PFSK-1 (cell line): ENCODE results near the gene INSR.
A peak's percentile ranks its signal among the peaks of the same experiment; 100 is the strongest.

Experiments used
- FOXP2 ChIP-seq: optimal IDR thresholded peaks from 2 replicates; pipeline ENCODE3; 2011; ENCODE audit warnings: borderline replicate concordance, control low read depth, inconsistent platforms; ENCODE audit not compliant: insufficient read depth; ENCODE audit errors: extremely low read length, extremely low read depth
- POLR2AphosphoS5 ChIP-seq: IDR thresholded peaks from 2 replicates; pipeline ENCODE4 v1.6.1; 2012; ENCODE audit warnings: low read depth, mild to moderate bottlenecking, control low read depth, low read length, moderate library complexity
- SIN3A ChIP-seq: IDR thresholded peaks from 2 replicates; pipeline ENCODE4 v1.6.1; 2012; ENCODE audit warnings: mild to moderate bottlenecking, low read length, moderate library complexity, borderline replicate concordance; ENCODE audit not compliant: insufficient read depth
- TAF1 ChIP-seq: IDR thresholded peaks from 2 replicates; pipeline ENCODE4 v1.6.1; 2012; ENCODE audit warnings: low read length, control low read depth, borderline replicate concordance; ENCODE audit not compliant: insufficient read depth
- TF ChIP-seq, protein P1 (sequence below), 2 experiments: IDR thresholded peaks; 2 replicates each; pipeline versions ENCODE4 v1.6.1 to v1.8.0; 2011 to 2012; ENCODE audit warnings: low read depth in 2 of 2, low read length in 2 of 2, control low read depth in 1 of 2, inconsistent platforms in 1 of 2, mild to moderate bottlenecking in 1 of 2, moderate library complexity in 1 of 2; ENCODE audit not compliant: insufficient read depth in 1 of 2

Gene INSR

DNA sequence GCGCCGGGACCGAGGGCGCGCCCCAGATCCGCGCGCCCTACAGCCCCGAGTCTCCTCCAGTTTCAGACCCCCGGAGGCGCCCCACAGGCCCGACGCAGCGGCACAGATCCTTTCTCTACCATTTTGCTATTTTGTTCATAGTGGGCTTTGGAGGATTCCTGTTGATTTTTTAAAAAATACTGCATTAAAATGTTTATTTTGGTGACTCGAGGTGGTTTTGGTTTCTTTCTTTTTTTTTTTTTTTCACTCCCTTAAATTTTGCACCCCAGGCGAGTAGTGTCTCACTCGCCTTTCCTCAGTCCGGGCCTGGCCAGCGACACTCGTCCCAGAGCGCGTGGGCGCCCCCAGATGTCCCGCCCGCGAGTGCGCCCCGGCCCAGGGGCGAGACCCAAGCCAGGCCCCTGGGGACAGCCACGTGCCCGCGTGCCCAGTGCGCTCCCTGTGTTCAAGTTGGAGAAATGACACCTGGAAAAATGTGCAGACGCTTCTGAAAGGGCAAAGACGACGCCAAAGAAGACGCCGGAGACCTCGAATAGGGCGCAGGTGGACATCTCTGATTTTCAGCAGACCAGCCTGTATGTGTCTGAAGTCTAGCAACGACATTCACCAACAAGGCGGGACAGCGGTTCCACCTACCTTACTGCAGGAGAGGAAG is 471 bp upstream of the INSR start:
- TF ChIP-seq TAF1: no peak
- peak; percentile 17; the same call in 1 of the 2 replicates for TF ChIP-seq POLR2AphosphoS5
- TF ChIP-seq SIN3A: no peak

DNA sequence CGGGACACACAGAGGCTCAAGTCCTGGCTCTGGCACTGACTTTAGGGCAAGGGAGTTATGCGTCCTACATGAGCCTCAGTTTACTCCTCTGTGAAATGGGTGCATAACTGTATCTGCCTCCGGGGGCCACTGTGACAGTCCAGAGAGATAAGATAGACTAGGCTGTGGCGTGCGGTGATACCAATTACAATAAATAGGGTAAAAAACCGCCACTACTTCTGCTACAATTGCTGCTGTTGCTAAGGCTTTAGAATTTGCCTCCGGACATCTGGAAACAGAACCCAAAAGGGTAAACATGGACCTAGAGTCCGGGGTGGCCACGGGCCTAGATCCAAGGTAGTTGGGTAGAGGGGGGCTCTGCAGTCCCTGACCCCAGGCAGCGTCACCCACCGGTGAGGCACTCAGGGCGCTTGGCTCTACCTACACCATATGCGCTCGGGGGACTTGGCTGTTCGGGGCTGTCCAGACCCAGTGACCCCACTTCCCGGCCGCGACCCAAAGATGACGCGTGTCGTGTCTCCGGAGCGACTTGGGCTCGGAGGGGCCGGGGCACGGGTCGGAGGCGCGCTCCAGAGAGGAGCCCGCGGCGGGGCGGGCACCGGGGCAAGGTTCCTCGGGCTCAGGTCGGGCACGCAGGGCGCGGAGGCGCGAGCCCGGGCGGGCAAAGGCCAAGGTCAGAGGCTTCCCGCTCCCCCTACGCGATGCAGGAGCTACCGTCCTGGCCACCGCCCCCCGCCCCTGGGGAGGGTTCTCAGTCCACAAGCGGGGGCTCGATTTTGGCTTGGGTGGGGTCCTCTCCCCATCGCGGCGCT is 1.1 kb downstream of the INSR start:
- TF ChIP-seq POLR2AphosphoS5 (no peak), FOXP2 (no peak), TAF1 (no peak), SIN3A (no peak)
- TF ChIP-seq, protein P1, sequence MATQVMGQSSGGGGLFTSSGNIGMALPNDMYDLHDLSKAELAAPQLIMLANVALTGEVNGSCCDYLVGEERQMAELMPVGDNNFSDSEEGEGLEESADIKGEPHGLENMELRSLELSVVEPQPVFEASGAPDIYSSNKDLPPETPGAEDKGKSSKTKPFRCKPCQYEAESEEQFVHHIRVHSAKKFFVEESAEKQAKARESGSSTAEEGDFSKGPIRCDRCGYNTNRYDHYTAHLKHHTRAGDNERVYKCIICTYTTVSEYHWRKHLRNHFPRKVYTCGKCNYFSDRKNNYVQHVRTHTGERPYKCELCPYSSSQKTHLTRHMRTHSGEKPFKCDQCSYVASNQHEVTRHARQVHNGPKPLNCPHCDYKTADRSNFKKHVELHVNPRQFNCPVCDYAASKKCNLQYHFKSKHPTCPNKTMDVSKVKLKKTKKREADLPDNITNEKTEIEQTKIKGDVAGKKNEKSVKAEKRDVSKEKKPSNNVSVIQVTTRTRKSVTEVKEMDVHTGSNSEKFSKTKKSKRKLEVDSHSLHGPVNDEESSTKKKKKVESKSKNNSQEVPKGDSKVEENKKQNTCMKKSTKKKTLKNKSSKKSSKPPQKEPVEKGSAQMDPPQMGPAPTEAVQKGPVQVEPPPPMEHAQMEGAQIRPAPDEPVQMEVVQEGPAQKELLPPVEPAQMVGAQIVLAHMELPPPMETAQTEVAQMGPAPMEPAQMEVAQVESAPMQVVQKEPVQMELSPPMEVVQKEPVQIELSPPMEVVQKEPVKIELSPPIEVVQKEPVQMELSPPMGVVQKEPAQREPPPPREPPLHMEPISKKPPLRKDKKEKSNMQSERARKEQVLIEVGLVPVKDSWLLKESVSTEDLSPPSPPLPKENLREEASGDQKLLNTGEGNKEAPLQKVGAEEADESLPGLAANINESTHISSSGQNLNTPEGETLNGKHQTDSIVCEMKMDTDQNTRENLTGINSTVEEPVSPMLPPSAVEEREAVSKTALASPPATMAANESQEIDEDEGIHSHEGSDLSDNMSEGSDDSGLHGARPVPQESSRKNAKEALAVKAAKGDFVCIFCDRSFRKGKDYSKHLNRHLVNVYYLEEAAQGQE (IDR thresholded peaks at IDR 0.05; ENCODE audit: insufficient read depth in 1 of 2, low read depth in 2 of 2, low read length in 2 of 2): no peak

DNA sequence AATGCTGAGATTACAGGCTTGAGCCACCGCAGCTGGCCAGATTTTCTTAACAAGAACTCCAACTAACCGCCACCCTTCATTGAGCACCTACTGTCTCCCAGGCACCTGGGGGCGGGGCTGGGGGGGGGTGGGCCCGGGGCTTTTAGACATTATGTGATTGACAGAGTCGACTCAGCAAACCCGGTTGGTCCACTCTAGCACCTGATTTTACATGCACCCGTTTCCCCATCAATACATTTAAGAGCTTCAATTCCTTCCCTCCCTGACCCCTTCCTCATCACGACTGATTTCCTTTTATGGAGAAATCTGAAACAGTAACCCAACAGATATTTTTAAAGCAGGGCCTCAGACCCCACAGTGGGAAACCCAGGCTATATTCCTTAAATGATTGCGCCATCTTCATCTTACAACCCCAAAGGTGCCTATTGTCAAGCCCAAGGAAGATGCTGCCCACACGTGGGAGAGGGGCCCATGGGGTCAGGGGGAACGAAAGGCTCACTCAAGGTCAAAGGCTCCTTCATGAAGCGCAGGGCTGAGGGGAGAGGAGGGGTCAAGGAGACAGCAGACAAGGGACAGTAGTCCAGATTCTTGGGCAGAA is 1.8 kb downstream of the INSR start:
- no peak for TF ChIP-seq POLR2AphosphoS5

DNA sequence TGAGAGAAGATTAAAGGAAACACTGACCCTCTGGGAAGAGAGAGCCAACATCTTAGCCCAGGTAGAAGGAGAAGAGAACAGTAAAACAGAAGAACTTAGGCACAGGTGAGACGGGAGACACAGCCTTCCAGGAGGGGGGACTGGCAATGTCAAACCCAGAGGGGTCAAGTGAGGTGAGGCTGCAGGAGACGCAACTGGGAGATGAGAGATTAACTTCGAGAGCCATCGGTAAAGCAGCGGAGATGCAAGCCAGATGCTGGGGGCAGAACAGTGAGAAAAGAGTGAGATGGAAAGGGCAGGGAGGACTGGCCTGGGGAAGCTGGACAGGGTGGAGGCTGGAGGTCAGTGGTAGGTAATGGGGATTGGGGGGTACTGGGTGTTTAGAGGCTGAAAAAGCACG is 5.2 kb downstream of the INSR start:
- TF ChIP-seq FOXP2 (no peak), SIN3A (no peak), TAF1 (no peak), POLR2AphosphoS5 (no peak)
- TF ChIP-seq, protein P1 (IDR thresholded peaks at IDR 0.05; ENCODE audit: insufficient read depth in 1 of 2, low read depth in 2 of 2, low read length in 2 of 2): no peak

DNA sequence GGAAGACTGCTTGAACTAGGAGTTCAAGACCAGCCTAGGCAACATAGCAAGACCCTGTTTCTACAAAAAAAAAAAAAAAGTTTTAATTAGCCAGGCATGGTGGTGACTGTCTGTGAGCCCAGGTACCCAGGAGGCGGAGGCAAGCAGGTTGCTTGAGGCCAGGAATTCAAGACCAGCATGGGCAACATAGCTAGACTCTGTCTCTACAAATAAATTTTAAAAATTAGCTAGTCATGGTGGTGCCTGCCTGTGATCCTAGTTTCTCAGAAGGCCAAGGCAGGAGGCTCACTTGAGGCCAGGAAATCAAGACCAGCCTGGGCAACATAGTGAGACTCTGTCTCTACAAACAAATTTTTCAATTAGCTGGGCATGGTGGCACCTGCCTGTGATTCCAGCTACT is 6.1 kb downstream of the INSR start:
- TF ChIP-seq SIN3A (no peak), FOXP2 (no peak), TAF1 (no peak), POLR2AphosphoS5 (no peak)
- TF ChIP-seq, protein P1 (IDR thresholded peaks at IDR 0.05; ENCODE audit: insufficient read depth in 1 of 2, low read depth in 2 of 2, low read length in 2 of 2): no peak

DNA sequence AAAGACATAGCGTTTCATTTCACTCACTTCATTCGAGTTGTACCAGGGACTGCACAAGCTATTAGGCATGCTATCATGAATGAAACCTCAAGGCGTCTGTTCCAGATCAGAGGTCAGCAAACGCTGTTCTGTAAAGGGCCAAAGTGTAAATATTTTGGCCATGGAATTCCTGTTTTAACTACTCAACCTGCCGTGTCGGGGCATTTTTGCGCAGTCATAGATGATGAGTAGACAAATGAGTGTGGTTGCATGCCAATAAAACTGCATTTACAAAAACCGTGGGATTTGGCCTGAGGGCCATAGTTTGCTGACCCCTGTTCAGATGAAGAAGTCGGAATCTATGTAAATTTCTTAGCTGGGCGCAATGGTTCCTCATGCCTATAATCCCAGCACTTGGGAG is 6.5 kb downstream of the INSR start:
- TF ChIP-seq FOXP2: no peak
- TF ChIP-seq, protein P1 (IDR thresholded peaks at IDR 0.05; ENCODE audit: insufficient read depth in 1 of 2, low read depth in 2 of 2, low read length in 2 of 2): no peak
- no peak for TF ChIP-seq SIN3A
- no peak for TF ChIP-seq TAF1
- no peak for TF ChIP-seq POLR2AphosphoS5
